SK-N-SH (cell line): ENCODE results near the gene DNAJB9. TPM values are rescaled to one million over a fixed set of nuclear protein-coding genes. Genes with fewer than 3 reads are reported as not detected.

ENCODE experiments used
- CTCF ChIA-PET: fragments of 300-600, 350-600 bp; formaldehyde crosslinking; extraction: SDS; loops from one replicate; lab custom pipeline; 2021; lab: Yijun Ruan, JAX
- POLR2A ChIA-PET: fragments of 350-600 bp; sonication (Branson Sonifier 250); formaldehyde crosslinking; extraction: SDS; loops from one replicate; lab custom pipeline; 2020; ENCODE audit warnings: antibody characterized with exemption, inconsistent platforms; lab: Yijun Ruan, JAX
- DNase-seq: peaks from one replicate; pipeline ENCODE4 v3.0.0; 2012
- H2AFZ ChIP-seq: fragments of 200-600 bp; sonication (generic); 2 replicates; pipeline ENCODE4 v1.8.1; 2016; ENCODE audit warnings: antibody characterized with exemption, mild to moderate bottlenecking, low read depth
- H3F3A ChIP-seq: fragments of 200-600 bp; sonication (generic); replicated peaks from 2 replicates; pipeline ENCODE3; 2016; ENCODE audit warnings: antibody characterized with exemption, mild to moderate bottlenecking; ENCODE audit not compliant: insufficient read depth
- H3K27ac ChIP-seq, 2 experiments: fragments of 200-500 bp in 1 of 2; fragments of 200-600 bp in 1 of 2; sonication (Bioruptor generic) in 1 of 2; sonication (generic), shearing (Covaris generic) in 1 of 2; 2 replicates each; pipeline versions ENCODE4 v1.5.1 to v1.6.1; 2014 to 2016; ENCODE audit warnings: low read depth in 2 of 2, inconsistent platforms in 1 of 2, low read length in 1 of 2, mild to moderate bottlenecking in 1 of 2, mixed read lengths in 1 of 2
- H3K27me3 ChIP-seq: fragments of 200-600 bp; sonication (generic), shearing (Covaris generic); 2 replicates; pipeline ENCODE4 v1.6.1; 2016; ENCODE audit warnings: mixed run types; ENCODE audit not compliant: insufficient read depth
- H3K36me3 ChIP-seq, 2 experiments: fragments of 200-500 bp in 1 of 2; fragments of 200-600 bp in 1 of 2; sonication (Bioruptor generic) in 1 of 2; sonication (generic) in 1 of 2; replicated peaks in 1 of 2; 2 replicates each; pipeline versions ENCODE3 to v1.5.1; 2014 to 2016; ENCODE audit warnings: low read length in 1 of 2, mild to moderate bottlenecking in 1 of 2; ENCODE audit not compliant: insufficient read depth in 2 of 2, control insufficient read depth in 1 of 2
- H3K4me1 ChIP-seq, 2 experiments: fragments of 200-500 bp in 1 of 2; fragments of 200-600 bp in 1 of 2; sonication (Bioruptor generic) in 1 of 2; sonication (generic), shearing (Covaris generic) in 1 of 2; 2 replicates each; pipeline versions ENCODE4 v1.5.1 to v1.6.1; 2014 to 2016; ENCODE audit warnings: low read depth in 1 of 2, low read length in 1 of 2, mixed run types in 1 of 2; ENCODE audit not compliant: insufficient read depth in 2 of 2, control insufficient read depth in 1 of 2
- H3K4me2 ChIP-seq: fragments of 200-600 bp; sonication (generic), shearing (Covaris generic); 2 replicates; pipeline ENCODE4 v1.6.1; 2017; ENCODE audit warnings: mixed run types
- H3K4me3 ChIP-seq, 2 experiments: fragments of 200-500 bp in 1 of 2; fragments of 200-600 bp in 1 of 2; sonication (Bioruptor generic) in 1 of 2; sonication (generic), shearing (Covaris generic) in 1 of 2; 2 replicates each; pipeline versions ENCODE4 v1.5.1 to v1.8.1; 2014 to 2016; ENCODE audit warnings: low read depth in 2 of 2, inconsistent platforms in 1 of 2, low read length in 1 of 2, mild to moderate bottlenecking in 1 of 2, mixed read lengths in 1 of 2, moderate library complexity in 1 of 2
- H3K79me2 ChIP-seq: fragments of 200-600 bp; sonication (generic); 2 replicates; pipeline ENCODE4 v1.8.1; 2017; ENCODE audit warnings: mild to moderate bottlenecking; ENCODE audit not compliant: insufficient read depth
- H3K9ac ChIP-seq: fragments of 200-600 bp; sonication (generic); 2 replicates; pipeline ENCODE4 v1.6.1; 2017; ENCODE audit warnings: mixed run types
- H3K9me2 ChIP-seq: fragments of 200-600 bp; sonication (generic); 2 replicates; pipeline ENCODE4 v1.6.1; 2017; ENCODE audit warnings: mixed run types
- H3K9me3 ChIP-seq: fragments of 200-600 bp; sonication (generic); 2 replicates; pipeline ENCODE4 v1.6.1; 2017; ENCODE audit warnings: mixed run types, mild to moderate bottlenecking, moderate library complexity
- H4K20me1 ChIP-seq: fragments of 200-600 bp; sonication (generic); 2 replicates; pipeline ENCODE4 v1.6.1; 2017; ENCODE audit warnings: mild to moderate bottlenecking, mixed run types; ENCODE audit not compliant: insufficient read depth
- EP300 ChIP-seq, 2 experiments: IDR thresholded peaks; 2 replicates each; pipeline versions ENCODE4 v1.4.0 to v1.6.1; 2012; ENCODE audit warnings: borderline replicate concordance in 1 of 2, low read depth in 1 of 2, low read length in 1 of 2
- FOSL2 ChIP-seq: IDR thresholded peaks from 2 replicates; pipeline ENCODE4 v1.4.0; 2012; ENCODE audit warnings: low read depth, mild to moderate bottlenecking, moderate library complexity, borderline replicate concordance
- FOXM1 ChIP-seq: IDR thresholded peaks from 2 replicates; pipeline ENCODE4 v1.4.0; 2012; ENCODE audit warnings: low read depth, mild to moderate bottlenecking
- GATA2 ChIP-seq: sonication (generic); formaldehyde crosslinking; IDR thresholded peaks from 2 replicates; pipeline ENCODE4 v1.5.0; 2020; ENCODE audit warnings: mild to moderate bottlenecking, missing genetic modification reagents
- MEF2A ChIP-seq: IDR thresholded peaks from 2 replicates; pipeline ENCODE4 v1.4.0; 2012; ENCODE audit warnings: low read depth, borderline replicate concordance
- POLR2AphosphoS5 ChIP-seq: IDR thresholded peaks from 2 replicates; pipeline ENCODE4 v1.6.1; 2012; ENCODE audit warnings: low read depth, low read length
- RXRA ChIP-seq: IDR thresholded peaks from 2 replicates; pipeline ENCODE4 v1.4.0; 2012; ENCODE audit warnings: low read depth, mild to moderate bottlenecking, borderline replicate concordance
- TAF1 ChIP-seq: IDR thresholded peaks from 2 replicates; pipeline ENCODE4 v1.6.1; 2012; ENCODE audit warnings: low read depth, mild to moderate bottlenecking, low read length, moderate library complexity, borderline replicate concordance
- TCF12 ChIP-seq: IDR thresholded peaks from 2 replicates; pipeline ENCODE4 v1.4.0; 2012
- USF1 ChIP-seq: IDR thresholded peaks from 2 replicates; pipeline ENCODE4 v1.4.0; 2012; ENCODE audit warnings: low read depth, borderline replicate concordance
- WGBS: methylation state at CpG from one replicate; pipeline ENCODE4 v1.1.6; 2017; ENCODE audit warnings: low lambda C conversion rate; 5-methylcytosine and 5-hydroxymethylcytosine counted together
- polyA plus RNA-seq, 3 experiments: library from polyadenylated mRNA; depleted of rRNA; stranded (reverse); fragments of >200 nt; gene quantifications; 2 replicates each; pipeline ENCODE4 v1.2.3, GENCODE V29; 2012
- TF ChIP-seq, protein P1 (sequence below): fragments of 150-350 bp; IDR thresholded peaks from 2 replicates; pipeline ENCODE4 v1.6.1; 2017; ENCODE audit warnings: antibody characterized with exemption, low read length, low read depth, borderline replicate concordance
- TF ChIP-seq, protein P2 (sequence below): IDR thresholded peaks from 2 replicates; pipeline ENCODE4 v1.6.1; 2012; ENCODE audit warnings: mild to moderate bottlenecking, low read depth, low read length, moderate library complexity

DNAJB9 gene
- polyA plus RNA-seq, 1 of the 3 experiments (the other 2 are of a cell fraction), result 6.6 TPM

DNA sequence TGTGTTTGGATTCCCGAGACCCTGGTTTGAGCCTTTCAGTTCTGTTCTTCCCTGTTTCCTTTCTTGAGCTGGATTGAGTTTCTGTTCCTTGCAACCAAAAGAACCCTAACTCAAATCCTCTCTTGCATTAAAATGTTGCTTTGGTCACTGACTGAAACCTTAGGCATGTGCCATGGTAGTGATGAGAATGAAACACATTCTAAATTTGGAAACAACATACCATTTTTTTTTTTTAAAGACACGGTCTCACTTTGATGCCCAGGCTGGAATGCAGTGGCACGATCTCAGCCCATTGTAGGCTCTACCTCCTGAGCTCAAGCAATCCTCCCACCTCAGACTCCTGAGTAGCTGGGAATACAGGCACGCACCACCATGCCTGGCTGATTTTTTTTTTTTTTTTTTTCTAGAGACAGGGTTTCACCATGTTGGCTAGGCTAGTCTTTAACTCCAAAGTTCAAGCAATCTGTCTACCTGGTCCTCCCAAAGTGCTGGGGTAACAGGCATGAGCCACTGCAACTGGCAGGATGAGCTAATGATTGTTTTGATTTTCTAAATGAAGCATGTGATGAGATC is 8.5 kb upstream of the DNAJB9 start:
- H3K9ac ChIP-seq, result no peak overlapping the region
- H3K27me3 ChIP-seq, result no peaks in the 10 kb centered on the region
- 88% methylated on average over 4 of the region's 4 CpGs for WGBS
- no peaks in the 10 kb centered on the region; a peak in 1 of 4 replicates for H3K4me1 ChIP-seq
- peaks cover 25 to 35% of the 10 kb centered on the region in 2 experiments for H3K36me3 ChIP-seq
- peaks cover 6% of the 10 kb centered on the region for H3F3A ChIP-seq
- no peak overlapping the region for H2AFZ ChIP-seq
- no peak for TF ChIP-seq TAF1
- no peak for TF ChIP-seq RXRA
- peak; percentile 58; the same call in 1 of the 2 replicates for TF ChIP-seq MEF2A
- TF ChIP-seq FOXM1, result no peak
- TF ChIP-seq POLR2AphosphoS5, result no peak
- TF ChIP-seq, protein P1, sequence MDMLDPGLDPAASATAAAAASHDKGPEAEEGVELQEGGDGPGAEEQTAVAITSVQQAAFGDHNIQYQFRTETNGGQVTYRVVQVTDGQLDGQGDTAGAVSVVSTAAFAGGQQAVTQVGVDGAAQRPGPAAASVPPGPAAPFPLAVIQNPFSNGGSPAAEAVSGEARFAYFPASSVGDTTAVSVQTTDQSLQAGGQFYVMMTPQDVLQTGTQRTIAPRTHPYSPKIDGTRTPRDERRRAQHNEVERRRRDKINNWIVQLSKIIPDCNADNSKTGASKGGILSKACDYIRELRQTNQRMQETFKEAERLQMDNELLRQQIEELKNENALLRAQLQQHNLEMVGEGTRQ, result no peak
- TF ChIP-seq, all 33 proteins: peak for 1
- Histone ChIP-seq H3K79me2 (peaks cover 33% of the 10 kb centered on the region), H3K9me2 (no peaks in the 10 kb centered on the region), H3K27ac (no peak overlapping the region), H3K9me3 (peaks cover 9% of the 10 kb centered on the region; the same call in 1 of the 2 replicates), H3K4me3 (no peak overlapping the region), H3K4me2 (no peak overlapping the region), H4K20me1 (no peaks in the 10 kb centered on the region; the same call in 1 of the 2 replicates)
- no peak for DNase-seq
- POLR2A ChIA-PET, result interaction anchor here (0.7 kb wide), 1 partner anchor 106 kb away, joined by 4 read pairs; no protein-coding TSS in a partner anchor
- CTCF ChIA-PET, result interaction anchor here (0.9 to 2.1 kb wide), 5 partner anchors 8 to 64 kb away, joined by 3 to 6 read pairs (median 4); partner anchors contain the start of genes DNAJB9 and THAP5

DNA sequence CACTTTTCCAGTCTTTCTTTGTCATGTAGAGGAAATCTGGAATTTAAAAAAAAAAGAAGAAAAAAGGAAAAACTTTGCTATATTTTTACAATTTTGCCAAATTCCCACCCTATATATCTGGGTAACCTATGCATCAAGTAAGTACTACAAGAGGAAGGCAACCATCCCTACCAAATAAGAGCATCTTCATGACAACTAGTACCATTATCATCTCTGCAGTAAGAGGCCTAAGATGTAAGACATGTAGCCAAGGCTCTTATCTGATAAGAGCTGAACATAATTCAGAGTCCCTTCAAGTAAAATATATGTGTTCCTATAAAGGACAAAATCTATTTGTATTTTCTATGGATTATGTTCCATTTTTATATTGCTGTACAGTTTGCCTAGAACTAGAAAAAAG is 3.7 kb upstream of the DNAJB9 start:
- CTCF ChIA-PET, result no interaction called here
- Histone ChIP-seq H3K9me2 (no peaks in the 10 kb centered on the region), H4K20me1 (no peaks in the 10 kb centered on the region; the same call in 1 of the 2 replicates), H3F3A (peaks cover 15% of the 10 kb centered on the region), H3K4me3 (no peak overlapping the region), H3K27ac (no peak overlapping the region), H3K79me2 (peaks cover 67% of the 10 kb centered on the region), H3K4me1 (peaks cover 10 to 21% of the 10 kb centered on the region in 2 experiments; a peak in 3 of 4 replicates), H3K36me3 (peaks cover 34 to 35% of the 10 kb centered on the region in 2 experiments), H3K9me3 (no peaks in the 10 kb centered on the region), H3K9ac (no peak overlapping the region), H3K4me2 (no peak overlapping the region), H3K27me3 (no peaks in the 10 kb centered on the region), H2AFZ (no peak overlapping the region)
- TF ChIP-seq, protein P1, result no peak
- TF ChIP-seq, protein P2, sequence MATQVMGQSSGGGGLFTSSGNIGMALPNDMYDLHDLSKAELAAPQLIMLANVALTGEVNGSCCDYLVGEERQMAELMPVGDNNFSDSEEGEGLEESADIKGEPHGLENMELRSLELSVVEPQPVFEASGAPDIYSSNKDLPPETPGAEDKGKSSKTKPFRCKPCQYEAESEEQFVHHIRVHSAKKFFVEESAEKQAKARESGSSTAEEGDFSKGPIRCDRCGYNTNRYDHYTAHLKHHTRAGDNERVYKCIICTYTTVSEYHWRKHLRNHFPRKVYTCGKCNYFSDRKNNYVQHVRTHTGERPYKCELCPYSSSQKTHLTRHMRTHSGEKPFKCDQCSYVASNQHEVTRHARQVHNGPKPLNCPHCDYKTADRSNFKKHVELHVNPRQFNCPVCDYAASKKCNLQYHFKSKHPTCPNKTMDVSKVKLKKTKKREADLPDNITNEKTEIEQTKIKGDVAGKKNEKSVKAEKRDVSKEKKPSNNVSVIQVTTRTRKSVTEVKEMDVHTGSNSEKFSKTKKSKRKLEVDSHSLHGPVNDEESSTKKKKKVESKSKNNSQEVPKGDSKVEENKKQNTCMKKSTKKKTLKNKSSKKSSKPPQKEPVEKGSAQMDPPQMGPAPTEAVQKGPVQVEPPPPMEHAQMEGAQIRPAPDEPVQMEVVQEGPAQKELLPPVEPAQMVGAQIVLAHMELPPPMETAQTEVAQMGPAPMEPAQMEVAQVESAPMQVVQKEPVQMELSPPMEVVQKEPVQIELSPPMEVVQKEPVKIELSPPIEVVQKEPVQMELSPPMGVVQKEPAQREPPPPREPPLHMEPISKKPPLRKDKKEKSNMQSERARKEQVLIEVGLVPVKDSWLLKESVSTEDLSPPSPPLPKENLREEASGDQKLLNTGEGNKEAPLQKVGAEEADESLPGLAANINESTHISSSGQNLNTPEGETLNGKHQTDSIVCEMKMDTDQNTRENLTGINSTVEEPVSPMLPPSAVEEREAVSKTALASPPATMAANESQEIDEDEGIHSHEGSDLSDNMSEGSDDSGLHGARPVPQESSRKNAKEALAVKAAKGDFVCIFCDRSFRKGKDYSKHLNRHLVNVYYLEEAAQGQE, result no peak
- no peak for TF ChIP-seq TCF12
- TF ChIP-seq FOXM1, result no peak
- no peak for TF ChIP-seq FOSL2
- no peak for TF ChIP-seq EP300 (IDR thresholded peaks at IDR 0.05; ENCODE audit: borderline replicate concordance in 1 of 2, low read depth in 1 of 2, low read length in 1 of 2)
- TF ChIP-seq GATA2 (CRISPR knock-in tag), result no peak
- no peak for TF ChIP-seq MEF2A
- no peak for TF ChIP-seq USF1
- POLR2A ChIA-PET, result no interaction called here
- DNase-seq, result no peak
